ENCODE data around the gene BNIP2. TPM values are rescaled to one million over a fixed set of nuclear protein-coding genes. Genes with fewer than 3 reads are reported as not detected.

Gene BNIP2
- total RNA-seq, 1 experiment from 2014 or later = 43.5 TPM

GRCh38 chr15:59649603-59650002, 39.5 kb downstream of the BNIP2 start:
- TF ChIP-seq CTCF (conservative IDR thresholded peaks at IDR 0.05) = no peak
- H3K4me1 Mint-ChIP-seq = no peaks in the 10 kb centered on the region
- Histone ChIP-seq H3K79me2 (ENCODE audit: insufficient read depth, low read length) (peaks cover 11% of the 10 kb centered on the region; the same call in 1 of the 2 replicates), H3K9me3 (ENCODE audit: control insufficient read depth, low read depth, low read length) (no peaks in the 10 kb centered on the region), H3K4ac (ENCODE audit: low read depth, low read length) (no peak overlapping the region), H2BK12ac (ENCODE audit: insufficient read length, low read depth, low read length) (no peak overlapping the region), H3K27ac (ENCODE audit: insufficient read length, low read depth, low read length) (no peak overlapping the region), H3K4me2 (ENCODE audit: insufficient read depth, insufficient read length, low read length) (no peak overlapping the region), H3K23me2 (ENCODE audit: insufficient read length, low read depth, low read length, poor library complexity, severe bottlenecking) (no peaks in the 10 kb centered on the region), H3K23ac (ENCODE audit: insufficient read length, low read depth, low read length) (no peak overlapping the region), H3T11ph (ENCODE audit: low read length) (no peak overlapping the region), H4K91ac (ENCODE audit: insufficient read length, low read depth, low read length) (no peak overlapping the region), H2BK20ac (ENCODE audit: low read depth, low read length, poor library complexity, severe bottlenecking) (no peak overlapping the region), H3K14ac (ENCODE audit: insufficient read depth, low read length) (no peak overlapping the region), H3K18ac (ENCODE audit: insufficient read length, low read depth, low read length) (no peak overlapping the region), H4K8ac (replicated peaks; ENCODE audit: insufficient read length, low read depth, low read length) (no peak overlapping the region), H3K79me1 (ENCODE audit: insufficient read depth, low read depth, low read length, poor library complexity, severe bottlenecking) (peaks cover 3% of the 10 kb centered on the region), H3K9ac (ENCODE audit: extremely low read depth, insufficient read length, low read length) (no peak overlapping the region), H2BK120ac (ENCODE audit: low read depth, low read length, poor library complexity, severe bottlenecking) (no peak overlapping the region), H4K20me1 (ENCODE audit: control insufficient read depth, insufficient read depth, insufficient read length) (no peaks in the 10 kb centered on the region), H4K5ac (ENCODE audit: insufficient read length, low read depth, low read length) (no peak overlapping the region), H2BK5ac (ENCODE audit: insufficient read length, low read length) (no peak overlapping the region), H2BK15ac (ENCODE audit: low read depth, low read length) (no peak overlapping the region), H3K27me3 (ENCODE audit: insufficient read depth, low read length) (no peaks in the 10 kb centered on the region), H2AFZ (ENCODE audit: low read length) (no peak overlapping the region), H3K4me1 (ENCODE audit: insufficient read depth, low read length) (no peaks in the 10 kb centered on the region), H3K56ac (ENCODE audit: insufficient read length, low read depth, low read length) (no peak overlapping the region), H2AK5ac (ENCODE audit: insufficient read length, low read length) (no peak overlapping the region)
- peaks cover 0 to 4% of the 10 kb centered on the region in 2 experiments; a peak in 1 of 5 replicates for H3K9me3 Mint-ChIP-seq
- peaks cover 24 to 40% (median 33%) of the 10 kb centered on the region in 3 experiments for H3K36me3 Mint-ChIP-seq (ENCODE audit: insufficient read depth in 1 of 3, low read depth in 3 of 3)
- no peaks in the 10 kb centered on the region for H3K27me3 Mint-ChIP-seq (ENCODE audit: low read depth)
- H3K27ac Mint-ChIP-seq = no peak overlapping the region
- H3K4me3 Mint-ChIP-seq = no peak overlapping the region
- no peak for DNase-seq
